ENCODE data around the gene ADORA2A. TPM values are rescaled to one million over a fixed set of nuclear protein-coding genes. Genes with fewer than 3 reads are reported as not detected.

Gene ADORA2A
- total RNA-seq, 1 donor from 2014 or later: 3.5 TPM

- no peak overlapping the region for H3K4me3 Mint-ChIP-seq (ENCODE audit: unreplicated experiment)
- H3K9me3 Mint-ChIP-seq (ENCODE audit: unreplicated experiment): no peaks in the 10 kb centered on the region
- peaks cover 8% of the 10 kb centered on the region for H3K4me1 Mint-ChIP-seq (ENCODE audit: unreplicated experiment)
- no peak for DNase-seq (ENCODE audit: extremely low spot score, unreplicated experiment)
- TF ChIP-seq CTCF (IDR thresholded peaks at IDR 0.05): no peak
- H3K36me3 Mint-ChIP-seq (ENCODE audit: unreplicated experiment): peaks cover 15% of the 10 kb centered on the region
- H3K27me3 Mint-ChIP-seq (ENCODE audit: unreplicated experiment): no peaks in the 10 kb centered on the region
- H3K27ac Mint-ChIP-seq (ENCODE audit: unreplicated experiment): no peak overlapping the region
These were observed 10.2 kb upstream of the ADORA2A start for GRCh38 chr22:24417200-24417599.

- DNase-seq (ENCODE audit: extremely low spot score, unreplicated experiment): no peak
- H3K9me3 Mint-ChIP-seq (ENCODE audit: unreplicated experiment): no peaks in the 10 kb centered on the region
- no peak overlapping the region for H3K27ac Mint-ChIP-seq (ENCODE audit: unreplicated experiment)
- TF ChIP-seq CTCF (IDR thresholded peaks at IDR 0.05): no peak
- H3K4me3 Mint-ChIP-seq (ENCODE audit: unreplicated experiment): no peak overlapping the region
- no peaks in the 10 kb centered on the region for H3K27me3 Mint-ChIP-seq (ENCODE audit: unreplicated experiment)
- peaks cover 13% of the 10 kb centered on the region for H3K4me1 Mint-ChIP-seq (ENCODE audit: unreplicated experiment)
- H3K36me3 Mint-ChIP-seq (ENCODE audit: unreplicated experiment): peaks cover 15% of the 10 kb centered on the region
These were observed 9.3 kb upstream of the ADORA2A start for GRCh38 chr22:24417901-24418641.

GRCh38 chr22:24418786-24419474 lies 8.5 kb upstream of the ADORA2A start:
- H3K27ac Mint-ChIP-seq (ENCODE audit: unreplicated experiment): no peak overlapping the region
- H3K36me3 Mint-ChIP-seq (ENCODE audit: unreplicated experiment): peaks cover 10% of the 10 kb centered on the region
- TF ChIP-seq CTCF (IDR thresholded peaks at IDR 0.05): no peak
- no peak for DNase-seq (ENCODE audit: extremely low spot score, unreplicated experiment)
- peaks cover 11% of the 10 kb centered on the region for H3K4me1 Mint-ChIP-seq (ENCODE audit: unreplicated experiment)
- H3K4me3 Mint-ChIP-seq (ENCODE audit: unreplicated experiment): no peak overlapping the region
- no peaks in the 10 kb centered on the region for H3K27me3 Mint-ChIP-seq (ENCODE audit: unreplicated experiment)
- H3K9me3 Mint-ChIP-seq (ENCODE audit: unreplicated experiment): no peaks in the 10 kb centered on the region

- H3K4me1 Mint-ChIP-seq (ENCODE audit: unreplicated experiment): peaks cover 10% of the 10 kb centered on the region
- H3K27me3 Mint-ChIP-seq (ENCODE audit: unreplicated experiment): no peaks in the 10 kb centered on the region
- no peak for DNase-seq (ENCODE audit: extremely low spot score, unreplicated experiment)
- peaks cover 9% of the 10 kb centered on the region for H3K36me3 Mint-ChIP-seq (ENCODE audit: unreplicated experiment)
- no peak for TF ChIP-seq CTCF (IDR thresholded peaks at IDR 0.05)
- no peaks in the 10 kb centered on the region for H3K9me3 Mint-ChIP-seq (ENCODE audit: unreplicated experiment)
- no peak overlapping the region for H3K27ac Mint-ChIP-seq (ENCODE audit: unreplicated experiment)
- no peak overlapping the region for H3K4me3 Mint-ChIP-seq (ENCODE audit: unreplicated experiment)
These were observed 7.9 kb upstream of the ADORA2A start for GRCh38 chr22:24419475-24419850.

Data from osteocyte (in vitro differentiated cells).